ENCODE data around the gene ZNF770.
"Not testable (repeated sequence)": the region's sequence is repeated elsewhere in the genome, so short reads cannot be mapped to it uniquely, and the experiment has no call there.

Gene ZNF770

DNA sequence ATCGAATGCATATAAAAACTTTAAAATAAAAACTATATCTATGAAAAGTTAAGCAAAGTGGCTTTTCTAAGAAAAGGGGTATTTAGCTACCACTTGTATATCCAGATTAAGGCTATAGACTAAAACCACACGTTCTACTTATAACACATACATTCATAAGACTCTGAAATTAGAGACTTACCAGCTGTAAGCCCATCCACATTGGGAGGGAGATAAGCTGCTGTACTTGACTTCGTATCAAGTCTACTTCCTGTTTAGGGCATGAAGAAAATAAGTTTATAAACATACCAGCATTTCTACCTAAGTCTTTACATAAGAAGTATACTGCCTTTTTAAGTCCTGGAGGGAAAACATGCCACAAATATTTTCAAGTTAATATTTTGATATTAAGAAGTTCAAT is 46.3 kb downstream of the ZNF770 start:
- Histone ChIP-seq H3K36me3 (replicated peaks; ENCODE audit: low read depth, low read length) (peaks cover 11% of the 10 kb centered on the region), H2AFZ (ENCODE audit: low read depth, low read length) (no peak overlapping the region), H3K9me3 (ENCODE audit: insufficient read depth, low read length) (no peaks in the 10 kb centered on the region), H4K20me1 (ENCODE audit: insufficient read depth, low read length) (no peaks in the 10 kb centered on the region), H3K9ac (ENCODE audit: low read length) (no peak overlapping the region), H3K27ac (ENCODE audit: low read length) (no peak overlapping the region), H3K27me3 (ENCODE audit: low read depth, low read length) (no peaks in the 10 kb centered on the region), H3K4me1 (ENCODE audit: low read length) (no peaks in the 10 kb centered on the region), H3K79me2 (ENCODE audit: low read length) (no peaks in the 10 kb centered on the region), H3K4me2 (ENCODE audit: low read length) (no peak overlapping the region), H3K4me3 (ENCODE audit: low read length) (no peak overlapping the region)
- TF ChIP-seq, protein P1, sequence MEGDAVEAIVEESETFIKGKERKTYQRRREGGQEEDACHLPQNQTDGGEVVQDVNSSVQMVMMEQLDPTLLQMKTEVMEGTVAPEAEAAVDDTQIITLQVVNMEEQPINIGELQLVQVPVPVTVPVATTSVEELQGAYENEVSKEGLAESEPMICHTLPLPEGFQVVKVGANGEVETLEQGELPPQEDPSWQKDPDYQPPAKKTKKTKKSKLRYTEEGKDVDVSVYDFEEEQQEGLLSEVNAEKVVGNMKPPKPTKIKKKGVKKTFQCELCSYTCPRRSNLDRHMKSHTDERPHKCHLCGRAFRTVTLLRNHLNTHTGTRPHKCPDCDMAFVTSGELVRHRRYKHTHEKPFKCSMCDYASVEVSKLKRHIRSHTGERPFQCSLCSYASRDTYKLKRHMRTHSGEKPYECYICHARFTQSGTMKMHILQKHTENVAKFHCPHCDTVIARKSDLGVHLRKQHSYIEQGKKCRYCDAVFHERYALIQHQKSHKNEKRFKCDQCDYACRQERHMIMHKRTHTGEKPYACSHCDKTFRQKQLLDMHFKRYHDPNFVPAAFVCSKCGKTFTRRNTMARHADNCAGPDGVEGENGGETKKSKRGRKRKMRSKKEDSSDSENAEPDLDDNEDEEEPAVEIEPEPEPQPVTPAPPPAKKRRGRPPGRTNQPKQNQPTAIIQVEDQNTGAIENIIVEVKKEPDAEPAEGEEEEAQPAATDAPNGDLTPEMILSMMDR (IDR thresholded peaks at IDR 0.05; ENCODE audit: low read depth, low read length) = no peak
- TF ChIP-seq EZH2phosphoT487 (IDR thresholded peaks at IDR 0.05; ENCODE audit: low read depth) = no peak

DNA sequence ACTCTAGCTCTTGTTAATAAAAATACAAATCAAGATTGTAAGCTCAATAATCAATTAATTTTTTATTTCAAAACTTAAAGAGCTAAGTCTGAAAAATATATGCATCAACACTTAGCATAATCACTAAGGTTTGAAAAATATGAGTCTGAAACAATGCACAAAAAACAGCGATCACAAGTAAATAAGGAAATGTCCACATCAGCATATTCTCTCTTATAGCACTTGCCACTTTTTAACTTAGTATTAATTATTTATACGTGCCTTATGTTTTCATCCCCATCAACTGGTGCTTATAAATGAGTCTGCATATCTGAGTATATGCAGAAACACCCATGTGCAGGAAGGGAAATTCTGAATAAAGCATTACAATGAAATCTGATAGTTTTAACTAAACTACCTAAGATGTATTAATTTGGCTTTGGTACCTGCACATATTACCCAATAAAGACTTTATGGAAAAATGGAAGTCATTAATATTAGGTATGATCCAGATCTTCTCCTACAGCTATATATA is 46.8 kb downstream of the ZNF770 start:
- Histone ChIP-seq H3K4me2 (ENCODE audit: low read length) (no peak overlapping the region), H3K36me3 (replicated peaks; ENCODE audit: low read depth, low read length) (peaks cover 11% of the 10 kb centered on the region), H2AFZ (ENCODE audit: low read depth, low read length) (no peak overlapping the region), H3K4me3 (ENCODE audit: low read length) (no peak overlapping the region), H4K20me1 (ENCODE audit: insufficient read depth, low read length) (no peaks in the 10 kb centered on the region), H3K27me3 (ENCODE audit: low read depth, low read length) (no peaks in the 10 kb centered on the region), H3K79me2 (ENCODE audit: low read length) (no peaks in the 10 kb centered on the region), H3K27ac (ENCODE audit: low read length) (no peak overlapping the region), H3K4me1 (ENCODE audit: low read length) (no peaks in the 10 kb centered on the region), H3K9me3 (ENCODE audit: insufficient read depth, low read length) (no peaks in the 10 kb centered on the region), H3K9ac (ENCODE audit: low read length) (no peak overlapping the region)
- TF ChIP-seq, protein P1 (IDR thresholded peaks at IDR 0.05; ENCODE audit: low read depth, low read length) = no peak
- TF ChIP-seq EZH2phosphoT487 (IDR thresholded peaks at IDR 0.05; ENCODE audit: low read depth) = no peak

DNA sequence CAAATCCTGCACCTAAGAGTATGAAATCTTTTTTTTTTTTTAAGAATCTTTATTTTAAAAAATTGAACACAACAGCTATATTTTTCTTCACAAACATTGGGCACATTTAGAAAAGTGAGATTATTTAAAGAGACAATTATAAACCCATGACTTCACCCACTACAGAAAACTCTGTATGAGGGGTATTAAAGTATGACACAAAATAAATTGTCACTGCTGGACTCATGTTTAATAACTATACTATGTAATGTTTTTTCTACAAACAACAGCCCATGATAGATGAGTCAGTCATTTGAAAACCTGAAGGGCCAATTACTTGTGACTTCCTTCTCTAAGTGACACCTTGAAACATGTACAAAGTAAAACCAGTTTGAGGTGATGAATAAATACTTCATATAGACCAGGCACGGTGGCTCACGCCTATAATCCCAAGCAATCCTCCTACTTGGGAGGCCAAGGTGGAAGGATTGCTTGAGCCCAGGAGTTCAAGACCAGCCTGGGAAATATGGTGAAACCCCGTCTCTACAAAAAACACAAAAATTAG is 54.6 kb downstream of the ZNF770 start:
- H3K27ac ChIP-seq (ENCODE audit: low read length) = no peak overlapping the region
- TF ChIP-seq, protein P1 (IDR thresholded peaks at IDR 0.05; ENCODE audit: low read depth, low read length) = no peak
- no peak for TF ChIP-seq EZH2phosphoT487 (IDR thresholded peaks at IDR 0.05; ENCODE audit: low read depth)
- H4K20me1 ChIP-seq (ENCODE audit: insufficient read depth, low read length) = no peaks in the 10 kb centered on the region
- no peak overlapping the region for H2AFZ ChIP-seq (ENCODE audit: low read depth, low read length)
- no peaks in the 10 kb centered on the region for H3K9me3 ChIP-seq (ENCODE audit: insufficient read depth, low read length)
- no peaks in the 10 kb centered on the region for H3K4me1 ChIP-seq (ENCODE audit: low read length)
- H3K4me2 ChIP-seq (ENCODE audit: low read length) = no peak overlapping the region
- H3K9ac ChIP-seq (ENCODE audit: low read length) = no peak overlapping the region
- no peak overlapping the region for H3K4me3 ChIP-seq (ENCODE audit: low read length)
- H3K27me3 ChIP-seq (ENCODE audit: low read depth, low read length) = no peaks in the 10 kb centered on the region
- H3K79me2 ChIP-seq (ENCODE audit: low read length) = no peaks in the 10 kb centered on the region
- H3K36me3 ChIP-seq (replicated peaks; ENCODE audit: low read depth, low read length) = peaks cover 18% of the 10 kb centered on the region

DNA sequence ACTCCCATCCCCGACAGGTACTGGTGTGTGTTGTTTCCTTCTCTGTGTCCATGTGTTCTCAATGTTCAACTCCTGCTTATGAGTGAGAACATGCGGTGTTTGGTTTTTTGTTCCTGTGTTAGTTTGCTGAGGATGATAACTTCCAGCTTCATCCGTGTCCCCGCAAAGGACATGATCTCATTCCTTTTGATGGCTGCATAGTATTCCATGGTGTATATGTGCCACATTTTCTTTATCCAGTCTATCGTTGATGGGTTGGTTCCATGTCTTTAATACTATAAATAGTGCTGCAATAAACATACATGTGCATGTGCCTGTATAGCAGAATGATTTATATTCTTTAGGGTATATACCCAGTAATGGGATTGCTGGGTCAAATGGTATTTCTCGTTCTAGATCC is 59.7 kb downstream of the ZNF770 start:
- H3K4me2 ChIP-seq (ENCODE audit: low read length); H3K9me3 ChIP-seq (ENCODE audit: insufficient read depth, low read length); H2AFZ ChIP-seq (ENCODE audit: low read depth, low read length); H3K4me1 ChIP-seq (ENCODE audit: low read length); H3K9ac ChIP-seq (ENCODE audit: low read length); H3K27me3 ChIP-seq (ENCODE audit: low read depth, low read length); H3K79me2 ChIP-seq (ENCODE audit: low read length); H3K4me3 ChIP-seq (ENCODE audit: low read length); H4K20me1 ChIP-seq (ENCODE audit: insufficient read depth, low read length); H3K27ac ChIP-seq (ENCODE audit: low read length): not testable (repeated sequence)
- peaks cover 21% of the 10 kb centered on the region for H3K36me3 ChIP-seq (replicated peaks; ENCODE audit: low read depth, low read length)

All from OCI-LY3 (cell line).